NCI-H187 (cell line): ENCODE measurements around the gene CEP290.
"Not testable (repeated sequence)": the region's sequence is repeated elsewhere in the genome, so short reads cannot be mapped to it uniquely, and the experiment has no call there.

Experiments
- DNase-seq, 2 experiments: peaks; one replicate each; lab custom pipeline; 2025; lab: John Stamatoyannopoulos, UW

CEP290 gene

DNA sequence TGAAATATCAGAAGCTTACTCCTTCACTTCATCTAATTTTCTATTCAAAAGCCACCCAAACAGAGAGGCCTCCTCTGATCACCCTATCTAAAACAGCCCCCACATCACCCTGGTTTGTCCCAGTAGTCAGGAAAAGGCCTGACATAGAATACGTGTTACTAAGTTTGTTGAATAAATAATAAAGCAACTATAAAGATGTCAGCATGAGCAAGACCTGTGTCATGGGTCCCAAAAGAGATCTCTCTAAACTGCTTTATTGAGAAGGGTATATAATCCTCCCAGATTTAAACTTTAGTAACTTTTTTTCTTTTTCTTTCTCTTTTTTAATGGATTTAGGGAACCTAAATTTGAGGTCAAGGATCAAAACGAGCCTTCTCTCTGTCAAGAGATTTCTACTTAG is 85.3 kb downstream of the CEP290 start:
- no peak for DNase-seq

DNA sequence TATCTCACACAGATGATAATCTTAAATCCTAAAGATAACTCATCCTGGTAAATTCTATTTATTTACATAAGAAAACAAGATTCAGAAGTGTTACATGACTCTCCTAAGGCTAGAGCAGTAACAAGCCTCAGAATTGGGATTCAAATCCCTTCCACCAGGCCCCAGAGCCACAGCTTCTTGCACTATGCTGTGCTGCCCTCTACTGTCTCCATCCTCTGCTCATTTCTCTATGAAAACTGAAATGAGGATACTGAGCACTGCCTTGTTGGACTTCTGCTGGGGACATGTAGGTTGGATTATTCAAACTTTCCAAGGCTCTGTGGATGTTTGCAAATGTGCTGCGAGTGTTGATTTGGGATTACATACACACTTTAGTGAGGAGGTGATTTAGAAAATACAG is 89.2 kb downstream of the CEP290 start:
- DNase-seq, result no peak

DNA sequence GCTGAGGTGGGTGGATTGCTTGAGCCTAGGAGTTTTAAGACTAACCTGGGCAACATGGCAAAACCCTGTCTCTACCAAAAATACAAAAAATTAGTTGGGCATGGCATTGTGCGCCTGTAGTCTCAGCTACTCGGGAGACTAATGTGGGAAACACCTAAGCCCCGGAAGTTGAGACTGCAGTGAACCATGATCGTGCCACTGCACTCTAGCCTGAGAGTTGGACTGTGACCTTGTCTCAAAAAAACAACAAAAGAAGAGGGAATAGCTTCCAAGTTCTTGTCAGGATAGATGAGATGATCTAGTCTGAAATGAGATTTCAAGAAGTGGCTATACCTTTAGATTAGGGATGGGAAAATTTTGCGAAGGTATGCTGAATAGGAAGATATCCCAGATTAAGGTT is 97.9 kb downstream of the CEP290 start:
- DNase-seq, result no peak

DNA sequence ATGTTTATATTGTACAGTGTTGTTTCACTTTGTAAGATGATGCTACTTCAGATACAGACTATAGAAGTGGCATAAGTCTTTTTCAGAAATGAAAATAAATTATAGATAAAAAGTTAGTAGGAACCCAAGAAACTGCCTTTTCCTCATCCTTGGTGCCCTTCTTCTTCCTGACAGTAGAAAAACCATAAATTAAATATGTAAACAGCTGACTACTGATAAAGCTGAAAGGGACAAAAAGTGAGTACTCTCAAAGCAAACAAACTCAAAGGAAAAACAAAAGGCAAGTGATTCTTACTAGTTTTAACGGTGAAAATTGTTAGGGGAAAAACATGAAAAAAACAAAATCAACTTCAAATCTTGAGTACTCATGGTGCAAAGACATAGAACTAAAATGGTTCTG is 104.1 kb downstream of the CEP290 start:
- DNase-seq, result no peak

DNA sequence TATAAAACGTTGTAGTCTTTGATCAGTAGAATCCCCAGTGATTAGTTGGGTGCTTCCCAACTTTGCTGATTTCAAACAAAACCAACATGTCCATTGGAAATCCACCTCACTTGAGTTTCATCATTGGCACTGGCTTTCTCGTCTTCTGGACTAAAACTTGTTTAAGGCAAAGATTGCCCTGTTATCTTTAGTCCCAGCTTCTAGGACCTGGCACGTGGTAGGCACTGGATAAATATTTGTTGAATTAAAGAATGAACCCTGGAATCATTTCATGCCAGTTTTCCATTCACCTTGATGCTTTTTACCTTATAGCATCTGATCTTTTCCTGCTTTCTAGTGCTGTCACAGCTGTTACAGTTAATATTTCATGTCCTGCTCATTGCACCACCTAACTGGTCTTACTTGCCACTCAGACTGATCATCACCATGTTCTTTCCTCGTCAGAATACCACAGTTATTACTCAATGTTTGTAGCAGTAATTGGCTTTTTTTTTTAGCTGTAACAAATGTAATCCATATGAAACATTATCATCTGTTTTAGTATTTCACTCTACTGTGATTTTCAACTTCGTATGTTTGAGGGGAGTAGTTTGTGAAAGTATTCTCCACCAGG is 105.4 kb downstream of the CEP290 start:
- DNase-seq, result no peak

DNA sequence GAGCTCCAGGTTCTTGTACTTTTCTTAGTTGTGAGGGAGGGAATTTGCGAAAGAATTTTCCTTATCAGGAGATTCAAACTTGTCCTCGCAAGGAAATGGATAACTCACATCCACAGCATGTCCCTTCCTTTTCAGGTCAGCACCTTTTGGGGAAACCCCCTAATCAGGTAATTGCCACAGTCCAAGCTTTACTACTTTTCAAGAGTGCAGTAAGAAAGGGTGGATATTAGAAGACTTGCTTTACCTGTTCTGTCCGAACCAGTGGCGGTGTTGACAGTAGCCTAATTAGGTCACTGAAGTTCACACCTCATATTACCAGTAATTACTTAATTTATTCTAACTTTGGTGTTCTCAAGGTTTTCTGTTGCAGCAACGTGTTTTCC is 106.0 kb downstream of the CEP290 start:
- DNase-seq, result no peak

DNA sequence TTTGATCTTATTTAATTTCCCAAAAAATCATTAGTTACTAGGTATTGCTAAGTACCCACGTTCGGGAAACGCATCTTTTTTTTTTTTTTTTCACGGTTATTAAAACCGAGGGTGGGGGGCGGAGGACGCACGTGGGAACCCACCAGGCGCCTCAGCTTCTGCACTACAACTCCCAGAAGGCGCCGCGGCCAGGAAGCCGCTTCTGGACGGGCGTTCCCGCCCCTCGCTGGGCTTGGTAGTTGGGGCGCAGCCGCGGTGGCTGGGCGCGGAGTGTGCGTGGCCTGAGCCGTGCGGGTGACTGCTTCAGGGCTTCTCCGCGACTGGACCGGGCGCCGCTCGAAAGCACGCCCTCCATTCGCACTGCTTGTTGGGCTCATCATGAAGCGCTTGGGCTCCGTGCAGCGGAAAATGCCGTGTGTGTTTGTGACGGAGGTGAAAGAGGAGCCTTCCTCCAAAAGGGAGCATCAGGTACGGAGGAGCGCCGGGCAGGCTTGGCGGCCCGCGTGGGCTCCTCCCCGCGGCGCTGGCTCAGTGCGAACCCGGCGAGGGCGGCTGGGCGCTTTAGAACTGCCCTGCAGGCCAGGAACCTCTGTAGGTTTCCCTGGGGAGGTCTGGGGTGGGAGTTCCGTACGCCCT is 106.5 kb downstream of the CEP290 start:
- peak; percentile 35 to 84 for DNase-seq

DNA sequence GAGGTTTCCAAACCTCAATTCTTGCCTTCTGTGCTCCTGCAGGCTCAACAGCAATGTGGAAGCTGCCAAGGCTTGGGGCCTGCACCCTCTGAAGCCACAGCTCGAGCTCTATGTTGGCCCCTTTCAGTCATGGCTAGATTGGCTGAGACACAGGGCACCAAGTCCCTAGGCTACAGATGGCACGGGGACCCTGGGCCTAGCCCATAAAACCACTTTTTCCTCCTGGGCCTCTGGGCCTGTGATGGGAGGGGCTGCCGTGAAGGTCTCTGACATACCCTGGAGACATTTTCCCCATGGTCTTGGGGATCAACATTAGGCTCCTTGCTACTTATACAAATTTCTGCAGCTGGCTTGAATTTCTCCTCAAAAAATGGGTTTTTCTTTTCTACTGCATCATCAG is 110.7 kb downstream of the CEP290 start:
- DNase-seq, result not testable (repeated sequence)

DNA sequence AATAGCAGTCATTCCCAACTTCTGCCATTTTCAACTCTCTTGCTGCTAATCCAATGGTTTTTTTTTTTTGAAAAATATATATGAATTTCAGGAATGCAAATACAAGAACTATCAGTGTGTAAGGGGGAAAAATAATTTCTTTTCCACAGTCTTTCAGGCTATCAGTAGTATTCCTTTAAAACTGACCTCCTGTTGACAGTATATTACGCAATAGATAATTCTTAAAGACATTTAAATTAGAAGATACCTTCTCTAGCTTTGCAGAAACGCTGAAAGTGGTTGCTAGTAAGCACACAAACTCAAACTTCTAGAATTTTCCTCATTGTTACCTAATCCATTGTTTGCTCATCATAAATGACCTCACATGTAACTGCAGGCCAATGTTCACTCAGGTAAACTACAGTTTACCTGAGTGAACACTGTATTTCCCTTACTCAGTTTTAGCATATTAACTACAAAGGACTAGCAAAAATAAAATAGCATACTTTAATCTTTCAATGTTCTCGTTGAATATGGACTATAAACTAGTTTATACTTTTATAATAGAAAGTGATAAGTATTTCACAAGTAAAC is 112.7 kb downstream of the CEP290 start, which contains the start of gene C12orf50:
TSS of gene C12orf50 (minus strand) at position 309 of the 573 bp plus-strand sequence. CDS start 2,439 bp downstream, outside the sequence.
- no peak for DNase-seq

DNA sequence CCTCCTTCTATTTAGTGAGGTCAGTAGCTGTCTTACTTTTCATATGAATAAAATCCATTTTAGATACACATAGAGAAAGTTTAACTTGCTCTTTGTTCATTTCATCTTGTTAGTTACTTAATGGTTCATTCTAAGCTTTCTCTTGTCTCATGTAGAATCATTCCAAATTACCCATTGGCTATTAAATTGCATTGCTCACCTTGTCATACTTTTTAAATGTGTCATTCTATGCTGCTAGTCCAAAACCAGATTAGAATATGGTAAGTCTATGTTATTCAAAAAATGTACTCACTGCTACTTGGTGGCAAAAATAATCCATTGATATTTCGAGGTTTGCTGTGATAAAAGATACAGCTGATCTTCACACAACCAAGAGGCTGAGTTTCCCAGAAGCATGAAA is 115.7 kb downstream of the CEP290 start:
- no peak for DNase-seq

DNA sequence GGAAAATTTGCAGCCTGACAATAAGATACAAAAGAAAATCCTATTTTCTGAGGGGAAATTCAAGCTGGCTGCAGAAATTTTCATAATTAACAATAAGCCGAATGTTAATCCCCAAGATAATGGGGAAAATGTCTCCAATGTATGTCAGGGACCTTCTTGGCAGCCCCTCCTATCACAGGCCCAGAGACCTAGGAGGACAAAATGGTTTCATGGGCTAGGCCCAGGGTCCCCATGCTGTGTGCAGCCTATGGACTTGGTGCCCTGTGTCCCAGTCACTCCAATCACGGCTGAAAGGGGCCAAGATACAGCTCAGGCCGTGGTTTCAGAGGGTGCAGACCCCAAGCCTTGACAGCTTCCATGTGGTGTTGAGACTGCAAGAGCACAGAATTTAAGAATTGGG is 123.9 kb downstream of the CEP290 start:
- DNase-seq, result no peak

DNA sequence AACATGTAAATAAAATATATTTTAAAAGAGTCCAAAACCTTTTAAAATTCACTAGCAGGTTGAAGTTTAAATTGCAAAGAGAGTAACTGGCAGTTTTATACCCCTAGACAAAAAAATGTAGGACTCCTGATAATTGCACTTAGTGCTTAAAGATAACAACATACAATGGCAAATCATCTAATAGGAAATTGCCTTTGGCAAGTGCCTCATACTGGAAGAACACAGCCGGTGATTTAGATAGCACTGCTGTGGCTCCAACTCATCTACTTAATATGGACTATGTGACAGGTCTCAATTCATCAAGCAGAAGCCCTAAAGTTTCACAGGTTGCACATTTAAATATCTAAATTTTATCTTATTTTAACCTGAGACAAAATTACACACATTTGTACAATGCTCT is 126.1 kb downstream of the CEP290 start:
- DNase-seq, result no peak

DNA sequence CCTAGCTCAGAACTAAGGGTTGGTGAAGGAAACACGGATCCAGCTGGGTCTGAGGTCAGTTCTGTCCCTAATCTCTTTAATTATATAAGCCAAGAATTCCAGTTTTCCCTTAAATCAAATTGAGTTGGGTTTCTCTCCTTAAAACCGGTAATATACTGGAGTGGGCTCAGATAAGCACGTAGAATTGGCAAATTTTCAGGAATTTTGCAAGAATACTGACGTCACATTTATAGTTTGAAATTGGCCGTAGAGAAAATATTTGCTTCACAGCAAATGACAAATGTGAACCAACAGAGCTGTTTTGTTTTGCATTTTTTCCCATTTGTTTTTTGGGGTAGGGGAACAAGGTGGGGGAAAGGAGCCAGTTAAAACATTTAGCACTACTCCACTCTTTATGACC is 130.1 kb downstream of the CEP290 start:
- DNase-seq, result no peak

DNA sequence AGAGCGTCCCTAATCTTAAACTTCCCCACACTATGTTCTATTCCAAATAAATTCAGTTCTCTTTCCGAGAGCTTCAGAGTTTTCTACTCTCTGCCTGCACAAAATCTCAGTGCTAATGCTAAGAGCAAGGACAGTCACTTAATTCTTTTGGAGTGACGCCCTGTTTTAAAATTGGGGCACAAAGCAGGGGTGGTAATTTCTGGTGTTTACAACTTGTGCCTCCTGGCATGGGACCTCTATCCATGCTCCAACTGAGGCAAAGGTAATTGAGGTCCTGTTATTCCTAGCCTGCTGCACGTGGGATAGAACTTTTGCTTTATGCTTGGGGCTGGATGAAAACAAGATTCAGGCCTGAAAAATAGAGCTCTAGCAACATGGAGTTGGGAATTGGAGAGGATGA is 135.5 kb downstream of the CEP290 start:
- DNase-seq, result no peak

DNA sequence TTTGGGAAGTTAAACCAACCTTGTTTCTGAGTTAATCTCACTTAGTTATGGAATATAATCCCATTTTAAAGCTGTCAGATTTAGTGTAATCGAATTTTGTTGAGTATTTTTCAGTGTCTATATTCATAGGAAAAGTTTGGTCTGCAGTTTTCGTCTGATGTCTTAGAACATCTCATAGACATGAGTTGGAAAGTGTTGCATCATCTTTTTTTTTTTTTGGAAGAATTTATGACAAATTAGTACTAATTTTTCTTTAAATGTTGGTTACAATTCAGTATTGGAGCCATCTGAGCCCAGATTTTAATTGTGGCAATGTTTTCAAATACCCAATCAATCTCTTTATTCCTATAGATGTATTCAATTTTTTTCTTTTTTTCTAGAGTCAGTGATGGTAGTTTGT is 140.6 kb downstream of the CEP290 start:
- no peak for DNase-seq
